Stomach (tissue), 9 donors: ENCODE results near the gene KRT1. TPM values are rescaled to one million over a fixed set of nuclear protein-coding genes. Genes with fewer than 3 reads are reported as not detected.

Source experiments
- DNase-seq, 2 donors: peaks; one replicate each; pipeline versions ENCODE4 v3.0.0 to v3.0.0-alpha.2; 2013 to 2019
- H3K27ac ChIP-seq, 5 donors: fragments of 200-600 bp in 4 of 5; sonication (generic) in 4 of 5; one replicate each; pipeline ENCODE4 v1.5.1; 2013 to 2019; ENCODE audit warnings: mild to moderate bottlenecking in 1 of 5, moderate library complexity in 1 of 5
- H3K27me3 ChIP-seq, 3 donors: fragments of 200-600 bp; sonication (generic); one replicate each; pipeline ENCODE4 v1.5.1; 2017 to 2019; ENCODE audit warnings: mixed run types in 1 of 3
- H3K36me3 ChIP-seq, 4 donors: fragments of 200-600 bp; sonication (generic); 1 replicate in 3 of 4; 2 replicates in 1 of 4; pipeline ENCODE4 v1.5.1; 2016 to 2019
- H3K4me1 ChIP-seq, 4 donors: fragments of 200-600 bp; sonication (generic); one replicate each; pipeline ENCODE4 v1.5.1; 2016 to 2019
- H3K4me3 ChIP-seq, 4 donors: fragments of 200-600 bp; sonication (generic) in 3 of 4; one replicate each; pipeline ENCODE4 v1.5.1; 2016 to 2019; ENCODE audit warnings: mild to moderate bottlenecking in 1 of 4
- H3K9me3 ChIP-seq, 4 donors: fragments of 200-600 bp; sonication (generic); one replicate each; pipeline ENCODE4 v1.5.1; 2016 to 2019
- CTCF ChIP-seq, 7 experiments: fragments of 450-650 bp in 4 of 7; fragments of 200-600 bp in 3 of 7; sonication (generic) in 3 of 7; IDR thresholded peaks; one replicate each; pipeline ENCODE4 v1.5.1; 2016 to 2019; ENCODE audit warnings: antibody characterized with exemption in 7 of 7, control low read depth in 2 of 7, mild to moderate bottlenecking in 1 of 7
- EP300 ChIP-seq: sonication (generic); formaldehyde crosslinking; IDR thresholded peaks from one replicate; pipeline ENCODE4 v1.6.1; 2017; ENCODE audit warnings: antibody characterized with exemption
- POLR2A ChIP-seq, 4 donors: fragments of 450-650 bp; IDR thresholded peaks; one replicate each; pipeline ENCODE4 v1.6.1; 2016; ENCODE audit warnings: antibody characterized with exemption in 4 of 4, control low read depth in 2 of 4, mild to moderate bottlenecking in 1 of 4, moderate library complexity in 1 of 4
- POLR2AphosphoS5 ChIP-seq, 3 donors: sonication (generic); formaldehyde crosslinking; IDR thresholded peaks; one replicate each; pipeline ENCODE4 v1.6.1; 2016; ENCODE audit warnings: antibody characterized with exemption in 3 of 3
- WGBS, 5 donors: extraction: QIAGEN DNeasy Blood & Tissue Kit in 3 of 5; methylation state at CpG; one replicate each; pipeline versions ENCODE4 v1.1.5 to v1.1.7; 2013 to 2018; 5-methylcytosine and 5-hydroxymethylcytosine counted together
- intact Hi-C: fragments of 100-400 bp; cut with DNase I; formaldehyde crosslinking; loops from one replicate; pipeline ENCODE4 v1.15.1; 2023; ENCODE audit warnings: low total_unique reads
- polyA plus RNA-seq, 3 donors: library from polyadenylated mRNA; stranded (reverse); fragments of 200-250 nt; gene quantifications; one replicate each; pipeline ENCODE4 v1.2.3, GENCODE V29; 2013
- total RNA-seq, 5 donors: library from RNA; depleted of rRNA; stranded (reverse); fragments of >200 nt; gene quantifications; one replicate each; pipeline versions ENCODE4 v1.1.0 to v1.2.3, GENCODE V29; 2014 to 2016
- donor health status: healthy with polysubstance abuse.
- donor health status: Bipolar disorder and iron deficiency.
- donor health status: healthy.

KRT1 gene
- total and polyA plus RNA-seq, 8 donors: 0.37 to 27.8 (median 7.6) TPM; not detected in 5

DNA sequence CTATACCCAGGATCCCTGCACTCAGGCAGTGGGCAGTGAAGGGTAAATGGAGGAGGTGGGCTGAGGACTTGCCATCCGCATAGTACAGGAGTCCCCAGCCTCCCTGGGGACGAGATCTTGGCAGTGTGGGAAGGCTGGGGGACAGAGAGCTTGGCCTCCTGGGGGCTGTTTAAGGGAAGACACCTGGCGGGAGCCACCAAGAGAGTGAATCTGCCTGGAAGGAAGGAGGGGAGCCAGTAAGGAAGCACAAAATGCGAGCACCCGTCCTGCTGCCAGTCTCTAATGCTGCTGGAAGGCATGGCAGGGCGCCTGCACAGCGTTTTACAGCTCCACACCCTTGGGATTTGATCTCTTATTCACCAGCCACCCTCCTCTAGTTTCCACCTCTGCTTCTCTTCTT, 20.8 kb downstream of the KRT1 start:
- WGBS, 5 donors: 50 to 72% (median 62%) methylated on average over 7 of the region's 7 CpGs
- no peak for DNase-seq
- intact Hi-C loops: no loop called here
- Histone ChIP-seq H3K4me3 (no peak overlapping the region), H3K9me3 (no peaks in the 10 kb centered on the region), H3K27ac (no peak overlapping the region), H3K36me3 (no peaks in the 10 kb centered on the region), H3K27me3 (peaks cover 0 to 46% (median 14%) of the 10 kb centered on the region in 3 donors), H3K4me1 (no peaks in the 10 kb centered on the region)
- TF ChIP-seq POLR2AphosphoS5 (IDR thresholded peaks at IDR 0.05) (no peak), POLR2A (IDR thresholded peaks at IDR 0.05) (no peak), CTCF (IDR thresholded peaks at IDR 0.05) (no peak), EP300 (no peak)

- DNase-seq: no peak
- Histone ChIP-seq H3K27ac (no peak overlapping the region), H3K9me3 (no peaks in the 10 kb centered on the region), H3K27me3 (peaks cover 0 to 44% (median 14%) of the 10 kb centered on the region in 3 donors), H3K4me1 (no peaks in the 10 kb centered on the region), H3K4me3 (no peak overlapping the region), H3K36me3 (no peaks in the 10 kb centered on the region)
- 62 to 79% (median 72%) methylated on average over 4 of the region's 4 CpGs for WGBS, 5 donors
- intact Hi-C loops: no loop called here
- TF ChIP-seq CTCF (IDR thresholded peaks at IDR 0.05) (no peak), EP300 (no peak), POLR2AphosphoS5 (IDR thresholded peaks at IDR 0.05) (no peak), POLR2A (IDR thresholded peaks at IDR 0.05) (no peak)
These were observed 22.0 kb downstream of the KRT1 start for GRCh38 chr12:52658196-52658595.

- Histone ChIP-seq H3K4me3 (no peak overlapping the region), H3K27me3 (peaks cover 0 to 38% (median 9%) of the 10 kb centered on the region in 3 donors), H3K27ac (no peak overlapping the region), H3K9me3 (peaks cover 0 to 1% (median 0%) of the 10 kb centered on the region in 4 donors), H3K4me1 (no peaks in the 10 kb centered on the region), H3K36me3 (no peaks in the 10 kb centered on the region)
- TF ChIP-seq POLR2AphosphoS5 (IDR thresholded peaks at IDR 0.05): no peak
- TF ChIP-seq EP300: no peak
- no peak for TF ChIP-seq POLR2A (IDR thresholded peaks at IDR 0.05)
- no peak for TF ChIP-seq CTCF (IDR thresholded peaks at IDR 0.05)
- DNase-seq: no peak
- intact Hi-C loops: no loop called here
- whole genome bisulfite sequencing, 5 donors: 75 to 92% (median 81%) methylated on average over 6 of the region's 6 CpGs
These were observed 22.8 kb downstream of the KRT1 start for GRCh38 chr12:52657250-52657902.

GRCh38 chr12:52656616-52657015, 23.6 kb downstream of the KRT1 start:
- Histone ChIP-seq H3K9me3 (peaks cover 0 to 5% (median 0%) of the 10 kb centered on the region in 4 donors), H3K4me1 (no peaks in the 10 kb centered on the region), H3K27ac (no peak overlapping the region), H3K36me3 (no peaks in the 10 kb centered on the region), H3K27me3 (peaks cover 0 to 33% (median 9%) of the 10 kb centered on the region in 3 donors), H3K4me3 (no peak overlapping the region)
- 73 to 87% (median 85%) methylated on average over 4 of the region's 4 CpGs for WGBS, 5 donors
- TF ChIP-seq CTCF (IDR thresholded peaks at IDR 0.05) (no peak), EP300 (no peak), POLR2A (IDR thresholded peaks at IDR 0.05) (no peak), POLR2AphosphoS5 (IDR thresholded peaks at IDR 0.05) (no peak)
- intact Hi-C loops: no loop called here
- DNase-seq: no peak
